ENCODE measurements around the gene MORC4.

MORC4 gene

GRCh38 chrX:106952089-106952488 is 47.9 kb downstream of the MORC4 start:
- no peak for DNase-seq

DNA sequence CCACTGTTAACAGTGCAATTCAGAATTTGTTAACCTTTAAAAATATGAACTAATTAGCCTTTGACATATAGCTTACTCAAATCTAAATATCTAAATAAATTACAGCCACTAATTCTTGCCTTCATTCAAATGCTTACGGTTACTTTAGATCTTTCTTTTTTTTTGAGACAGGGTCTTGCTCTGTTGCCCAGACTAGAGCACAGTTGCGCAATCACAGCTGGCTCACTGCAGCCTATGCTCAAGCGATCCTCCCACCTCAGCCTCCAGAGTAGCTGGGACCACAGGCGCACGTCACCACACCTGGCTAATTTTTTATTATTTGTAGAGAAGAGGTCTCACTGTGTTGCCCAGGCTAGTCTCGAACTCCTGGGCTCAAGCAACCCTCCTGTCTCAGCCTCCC is 48.8 kb downstream of the MORC4 start:
- DNase-seq = no peak

DNA sequence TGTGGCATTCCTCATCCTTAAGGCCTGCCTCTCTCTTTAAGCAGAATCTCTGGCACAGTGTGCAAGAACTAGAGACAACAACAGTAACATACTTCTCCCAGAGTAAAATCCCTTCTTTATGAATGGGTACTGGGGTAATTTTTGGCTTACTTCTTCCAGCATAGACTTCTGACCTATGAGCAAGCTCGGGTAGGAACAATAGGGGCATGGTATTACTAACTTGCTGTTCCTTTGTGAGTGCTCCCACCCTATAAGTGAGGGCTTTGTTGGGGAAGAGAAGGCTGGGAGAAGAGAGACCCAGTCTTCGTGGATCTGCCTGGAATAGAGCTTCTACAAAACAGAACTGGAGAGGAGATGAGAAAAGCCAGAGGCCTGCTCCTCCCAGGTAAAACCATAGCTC is 49.6 kb downstream of the MORC4 start:
- DNase-seq = no peak

GRCh38 chrX:106949366-106949765 is 50.6 kb downstream of the MORC4 start:
- DNase-seq = no peak

DNA sequence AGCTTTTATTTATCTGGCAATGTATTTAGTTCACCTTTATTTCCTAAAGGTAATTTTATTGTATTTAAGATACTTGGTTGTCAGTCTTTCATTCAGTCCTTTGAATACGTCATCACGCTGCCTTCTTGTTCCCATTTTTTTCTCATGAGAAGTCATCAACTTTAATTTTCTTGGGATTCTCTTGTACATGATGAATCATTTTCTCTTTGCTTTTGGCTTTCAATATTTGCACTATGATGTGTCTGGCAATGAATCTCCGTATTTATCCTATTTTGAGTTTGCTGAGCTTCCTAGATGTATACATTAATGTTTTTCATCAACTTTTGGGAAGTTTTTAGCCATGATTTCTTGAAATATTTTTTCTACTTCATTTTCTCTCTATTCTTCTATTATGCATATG is 51.4 kb downstream of the MORC4 start:
- DNase-seq = no peak

GRCh38 chrX:106946464-106946863 is 53.5 kb downstream of the MORC4 start:
- DNase-seq = no peak

- no peak for DNase-seq
These were observed 59.9 kb downstream of the MORC4 start for GRCh38 chrX:106940068-106940467.

- DNase-seq = no peak
These were observed 60.4 kb downstream of the MORC4 start for GRCh38 chrX:106939566-106939965.

DNA sequence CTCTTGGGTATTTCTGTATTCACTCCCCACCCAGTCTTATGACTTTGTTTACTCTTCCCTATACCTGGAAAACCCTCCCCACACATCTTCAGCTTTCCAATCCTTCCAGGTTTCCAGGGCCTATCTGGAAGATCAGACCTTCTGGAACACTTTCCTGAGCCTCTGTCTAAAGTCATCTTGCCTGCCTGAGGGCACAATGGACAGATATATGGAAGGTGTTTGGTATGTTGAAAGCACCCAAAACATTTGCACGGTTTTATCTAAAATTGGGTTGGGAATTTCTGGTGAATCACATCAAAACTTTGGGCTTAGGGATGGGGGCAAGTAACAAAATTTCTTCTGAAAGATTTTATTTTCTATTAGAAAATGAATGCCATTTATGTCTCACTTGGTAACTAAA is 63.8 kb downstream of the MORC4 start:
- DNase-seq = no peak

DNA sequence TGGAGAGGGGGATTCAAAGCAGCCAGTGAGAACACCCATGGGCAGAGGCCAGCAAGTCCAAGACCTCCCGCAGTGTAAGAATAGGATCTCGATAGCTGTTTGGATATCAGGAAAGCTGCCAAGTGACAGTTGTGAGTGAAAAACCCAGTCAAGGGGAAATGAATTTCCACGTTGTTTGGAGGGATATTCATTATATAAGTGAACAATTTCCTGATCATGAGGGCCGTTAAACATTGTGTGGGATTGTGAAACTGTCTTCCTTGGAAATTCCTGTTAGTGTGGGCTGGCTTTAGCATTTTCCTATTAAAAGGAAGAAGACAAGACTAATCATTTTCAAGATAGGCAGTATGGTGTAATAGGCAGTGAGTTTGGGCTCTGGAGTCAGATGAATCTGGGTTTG is 64.8 kb downstream of the MORC4 start:
- no peak for DNase-seq

DNA sequence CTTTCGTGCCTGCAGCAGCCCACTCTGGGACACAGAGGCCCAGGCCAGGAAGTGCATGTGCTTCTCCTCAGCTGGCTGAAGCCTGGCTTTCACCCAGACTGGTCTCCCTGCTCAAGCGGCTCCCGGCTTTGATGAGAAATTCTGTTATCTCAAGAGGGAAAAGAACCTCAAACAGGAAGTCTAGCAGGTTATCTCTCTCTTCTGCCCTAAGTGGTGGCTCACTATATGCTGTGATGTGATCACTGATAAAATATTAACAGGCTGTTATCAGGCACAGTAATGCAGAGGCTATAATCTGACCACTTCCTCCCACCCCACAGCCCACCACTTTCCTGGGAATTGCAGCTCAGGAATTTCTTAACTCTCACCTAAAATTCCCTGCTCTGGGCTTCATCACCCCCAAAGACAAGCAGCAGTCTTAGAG is 66.5 kb downstream of the MORC4 start:
- DNase-seq = no peak

DNA sequence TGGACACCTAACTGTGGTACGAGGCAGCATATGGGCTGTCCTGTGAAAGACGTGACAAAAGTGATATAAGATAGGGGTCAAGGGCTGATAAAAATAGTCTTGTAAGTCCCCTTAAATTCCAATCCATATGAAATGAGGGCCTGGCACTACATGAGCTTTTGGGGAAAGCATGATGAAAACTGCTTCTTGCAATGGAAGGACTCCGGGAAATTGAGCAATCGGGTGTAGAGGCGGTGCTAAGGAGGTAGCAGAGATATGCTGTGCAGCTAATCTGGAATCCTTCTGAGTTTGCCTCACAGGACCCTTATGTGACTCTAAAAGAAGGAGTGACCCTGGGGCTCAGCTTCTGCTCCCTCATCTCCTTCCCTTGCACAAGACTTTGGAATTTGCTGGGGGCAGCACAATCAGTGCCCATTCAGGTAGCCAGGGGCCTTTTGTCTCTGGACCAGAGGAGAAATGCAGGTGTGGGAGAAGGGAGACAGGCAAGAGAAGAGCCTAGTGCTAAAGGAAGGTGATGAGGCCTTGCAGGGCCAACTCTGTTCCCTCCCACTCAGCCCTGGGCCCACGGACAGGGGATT is 67.0 kb downstream of the MORC4 start:
- DNase-seq = no peak

DNA sequence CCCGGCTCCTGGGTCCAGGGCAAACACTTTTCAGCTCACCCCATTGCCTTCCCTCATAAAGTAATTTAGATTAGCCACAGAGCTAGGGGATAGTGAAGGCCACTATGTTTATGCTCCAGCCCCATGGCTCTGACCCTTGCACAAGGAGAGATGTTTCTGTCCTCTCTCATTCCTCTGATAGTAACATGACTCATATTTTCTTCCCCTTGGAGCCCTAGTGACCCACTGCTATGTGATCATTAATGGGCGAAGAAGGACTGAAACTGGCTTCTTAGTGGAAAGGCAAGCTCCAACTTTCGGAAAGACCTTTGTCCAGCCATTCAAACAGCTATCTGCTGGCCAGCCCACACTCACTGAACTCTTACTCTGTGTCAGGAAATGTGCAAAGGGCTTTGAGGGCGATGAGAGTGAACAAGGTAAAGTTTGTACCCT is 67.5 kb downstream of the MORC4 start:
- no peak for DNase-seq

GRCh38 chrX:106931831-106932491 is 68.1 kb downstream of the MORC4 start:
- DNase-seq = no peak

DNA sequence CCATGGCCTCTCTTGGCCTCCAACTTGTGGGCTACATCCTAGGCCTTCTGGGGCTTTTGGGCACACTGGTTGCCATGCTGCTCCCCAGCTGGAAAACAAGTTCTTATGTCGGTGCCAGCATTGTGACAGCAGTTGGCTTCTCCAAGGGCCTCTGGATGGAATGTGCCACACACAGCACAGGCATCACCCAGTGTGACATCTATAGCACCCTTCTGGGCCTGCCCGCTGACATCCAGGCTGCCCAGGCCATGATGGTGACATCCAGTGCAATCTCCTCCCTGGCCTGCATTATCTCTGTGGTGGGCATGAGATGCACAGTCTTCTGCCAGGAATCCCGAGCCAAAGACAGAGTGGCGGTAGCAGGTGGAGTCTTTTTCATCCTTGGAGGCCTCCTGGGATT is 71.8 kb downstream of the MORC4 start:
- DNase-seq = no peak

GRCh38 chrX:106927700-106928099 is 72.3 kb downstream of the MORC4 start:
- DNase-seq = no peak

GRCh38 chrX:106927023-106927422 is 73.0 kb downstream of the MORC4 start:
- DNase-seq = no peak

DNA sequence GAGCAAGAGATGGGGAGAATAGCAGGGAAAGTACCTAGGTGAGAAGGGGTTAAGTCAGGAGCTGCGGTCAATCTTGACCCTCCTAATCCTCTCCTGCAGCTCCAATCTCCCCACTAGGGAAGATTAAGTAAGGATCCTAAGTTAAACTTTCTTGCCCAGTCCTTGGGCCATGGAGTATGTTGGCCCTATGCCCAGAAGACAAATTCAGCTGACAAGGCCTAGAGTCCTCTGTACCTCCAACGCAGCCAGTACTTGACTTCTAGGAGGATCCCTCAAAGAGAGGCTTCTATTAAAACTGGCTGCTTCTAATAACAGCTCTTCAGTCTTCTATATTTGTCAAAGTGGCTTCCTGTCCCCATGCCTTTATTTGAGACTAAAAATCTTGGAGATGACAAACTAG is 78.4 kb downstream of the MORC4 start:
- DNase-seq = no peak

- DNase-seq = no peak
These were observed 80.0 kb downstream of the MORC4 start, which contains the start of gene CLDN2 for GRCh38 chrX:106919932-106920452. Gene CLDN2, plus strand, starts transcription at chrX:106920402. Its CDS starts 7,827 bp downstream, at chrX:106928229.

DNA sequence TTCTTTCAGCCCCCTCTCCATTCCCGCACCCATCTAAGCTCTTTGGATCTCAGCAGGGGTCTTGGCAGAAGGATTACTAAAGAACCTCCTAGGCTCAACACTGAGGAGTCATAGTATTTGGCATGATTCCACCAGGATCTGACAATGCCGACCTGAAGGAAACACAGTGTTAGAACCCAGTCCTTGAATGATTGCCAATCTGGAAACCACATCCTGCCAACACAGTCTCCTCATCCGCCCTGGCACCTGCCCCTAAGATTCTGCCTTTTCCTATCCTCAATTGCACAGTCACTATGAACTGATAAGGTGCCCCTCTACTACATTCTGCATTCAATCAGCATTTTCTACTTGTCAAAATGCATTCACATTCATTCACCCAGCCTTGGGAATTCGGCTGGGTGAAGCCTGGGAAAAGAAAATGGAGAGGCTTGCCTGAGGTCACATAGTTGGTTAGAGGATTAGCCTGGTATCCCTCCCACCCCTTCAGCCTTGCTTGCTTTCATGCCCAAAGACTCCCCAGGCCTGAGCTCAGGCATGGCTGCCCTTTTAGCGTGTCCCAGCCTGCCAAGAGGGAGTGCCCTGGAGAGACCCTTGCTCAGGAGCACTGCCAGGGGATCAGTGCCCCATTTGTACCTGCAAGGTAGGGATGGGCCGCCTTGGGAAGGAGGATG is 82.0 kb downstream of the MORC4 start:
- no peak for DNase-seq

- DNase-seq = no peak
These were observed 87.1 kb downstream of the MORC4 start for GRCh38 chrX:106912864-106913263.

DNA sequence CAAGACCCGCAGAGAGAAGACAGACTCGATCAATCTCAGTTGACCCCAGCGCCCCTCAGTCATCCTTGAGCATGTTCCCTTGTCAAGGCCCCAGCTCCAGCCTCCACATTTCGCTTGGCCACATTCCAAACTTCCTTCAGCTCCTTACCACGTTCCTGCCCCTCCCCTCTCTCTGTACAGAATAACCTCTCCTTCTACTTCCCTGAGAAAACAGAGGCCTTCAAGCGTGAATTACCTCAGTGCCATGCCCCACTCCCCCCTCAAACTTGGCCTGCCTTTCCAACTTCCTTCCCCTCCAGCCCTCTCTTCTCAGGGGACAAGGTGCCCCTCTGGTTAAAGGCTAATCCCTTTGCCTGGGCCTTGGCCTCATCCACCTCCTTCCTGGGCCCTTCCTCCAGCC is 93.7 kb downstream of the MORC4 start:
- DNase-seq = no peak

DNA sequence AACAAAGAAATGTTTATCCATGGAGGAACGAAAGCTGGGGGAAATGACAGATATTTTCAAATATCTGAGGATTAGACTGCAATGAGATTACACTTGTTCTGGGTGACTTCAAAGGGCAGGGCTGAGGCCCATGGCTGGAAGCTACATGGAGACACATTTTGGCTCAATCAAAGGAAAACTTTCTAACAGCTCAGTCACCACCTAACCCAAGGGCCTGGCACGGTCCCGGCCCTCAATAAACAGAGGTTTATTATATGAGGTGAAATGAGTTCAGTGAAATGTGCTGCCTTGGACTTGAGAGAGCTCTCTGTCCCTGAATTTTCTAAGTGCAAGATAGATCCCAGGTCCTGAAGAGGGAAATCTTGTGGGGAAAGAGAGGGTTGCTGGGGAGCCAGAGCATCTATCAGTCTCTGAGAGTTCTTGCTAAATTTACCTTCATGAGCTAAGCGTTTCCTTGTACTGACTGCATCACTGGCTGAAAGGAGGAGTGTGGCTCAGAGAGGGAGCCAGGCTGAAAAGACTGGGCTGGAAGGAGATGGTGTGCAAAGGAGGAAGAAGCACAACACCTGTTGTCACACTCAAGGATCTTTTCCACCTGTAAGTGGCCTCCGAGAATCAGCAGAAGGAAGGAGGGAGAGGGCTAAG is 94.8 kb downstream of the MORC4 start:
- no peak for DNase-seq

Data from CD4-positive, alpha-beta T cell treated with Interferon gamma for 1 hour (primary cell).